ENCODE results near the gene MRPL18.
A peak's percentile ranks its signal among the peaks of the same experiment; 100 is the strongest.
"Not testable (repeated sequence)": the region's sequence is repeated elsewhere in the genome, so short reads cannot be mapped to it uniquely, and the experiment has no call there.

MRPL18 gene

GRCh38 chr6:159777240-159777904 is 12.9 kb upstream of the MRPL18 start:
- no peak for DNase-seq (ENCODE audit: low read depth)

GRCh38 chr6:159778131-159778530 is 12.1 kb upstream of the MRPL18 start:
- no peak for DNase-seq (ENCODE audit: low read depth)

- DNase-seq (ENCODE audit: low read depth), result no peak
Measured at GRCh38 chr6:159778542-159779103, 11.6 kb upstream of the MRPL18 start.

GRCh38 chr6:159788276-159788675 is 2.0 kb upstream of the MRPL18 start:
- no peak for DNase-seq (ENCODE audit: low read depth)

- peak; percentile 3 for DNase-seq (ENCODE audit: low read depth)
Measured at GRCh38 chr6:159788753-159789376, 1.4 kb upstream of the MRPL18 start.

- peak; percentile 99 for DNase-seq (ENCODE audit: low read depth)
Measured at GRCh38 chr6:159789377-159790148, 704 bp upstream of the MRPL18 start, which contains the start of gene TCP1. Gene TCP1 (minus strand): TSS chr6:159789602. CDS start chr6:159789468, 134 bp downstream.

- no peak for DNase-seq (ENCODE audit: low read depth)
Measured at GRCh38 chr6:159790956-159791598, 810 bp downstream of the MRPL18 start.

GRCh38 chr6:159794976-159795375 is 4.7 kb downstream of the MRPL18 start:
- DNase-seq (ENCODE audit: low read depth), result not testable (repeated sequence)

GRCh38 chr6:159797554-159797953 is 7.3 kb downstream of the MRPL18 start:
- no peak for DNase-seq (ENCODE audit: low read depth)

GRCh38 chr6:159800141-159800865 is 10.0 kb downstream of the MRPL18 start, which contains the start of gene PNLDC1:
Gene PNLDC1 (plus strand): TSS chr6:159800276. CDS start chr6:159800308, 32 bp downstream.
- DNase-seq (ENCODE audit: low read depth), result no peak

GRCh38 chr6:159801935-159802334 is 11.7 kb downstream of the MRPL18 start:
- no peak for DNase-seq (ENCODE audit: low read depth)

- DNase-seq (ENCODE audit: low read depth), result no peak
Measured at GRCh38 chr6:159804504-159804903, 14.2 kb downstream of the MRPL18 start.

GRCh38 chr6:159805440-159806020 is 15.3 kb downstream of the MRPL18 start:
- no peak for DNase-seq (ENCODE audit: low read depth)

GRCh38 chr6:159806021-159806458 is 15.8 kb downstream of the MRPL18 start:
- DNase-seq (ENCODE audit: low read depth), result no peak

- no peak for DNase-seq (ENCODE audit: low read depth)
Measured at GRCh38 chr6:159807150-159807858, 17.0 kb downstream of the MRPL18 start.

GRCh38 chr6:159808647-159809046 is 18.4 kb downstream of the MRPL18 start:
- DNase-seq (ENCODE audit: low read depth), result no peak

- DNase-seq (ENCODE audit: low read depth), result no peak
Measured at GRCh38 chr6:159809149-159809548, 18.9 kb downstream of the MRPL18 start.

- no peak for DNase-seq (ENCODE audit: low read depth)
Measured at GRCh38 chr6:159813781-159814180, 23.5 kb downstream of the MRPL18 start.

GRCh38 chr6:159815410-159815809 is 25.1 kb downstream of the MRPL18 start:
- DNase-seq (ENCODE audit: low read depth), result no peak

GRCh38 chr6:159816775-159817174 is 26.5 kb downstream of the MRPL18 start:
- DNase-seq (ENCODE audit: low read depth), result not testable (repeated sequence)
